Natural killer cell (primary cell): ENCODE data around the gene CD164L2. TPM values are rescaled to one million over a fixed set of nuclear protein-coding genes. Genes with fewer than 3 reads are reported as not detected.

Source experiments
- ATAC-seq, 3 donors: fragments of 150-1000 bp in 2 of 3; fragments of 200-7000 bp in 1 of 3; cut with Tn5 transposase; 1 replicate in 1 of 3; 2 replicates in 2 of 3; pipeline ENCODE4 v1.10.0; 2021; ENCODE audit warnings: mild to moderate bottlenecking in 2 of 3, moderate library complexity in 2 of 3
- DNase-seq, 2 donors: peaks; one replicate each; pipeline versions ENCODE4 v3.0.0 to v3.0.0-alpha.2; 2013 to 2021; ENCODE audit warnings: mixed read lengths in 1 of 2
- H3K27ac ChIP-seq: one replicate; pipeline ENCODE4 v1.5.1; 2013; ENCODE audit warnings: mild to moderate bottlenecking, low read length
- H3K27me3 ChIP-seq: one replicate; pipeline ENCODE4 v1.6.1; 2013; ENCODE audit warnings: low read length; ENCODE audit not compliant: control insufficient read depth, insufficient read depth
- H3K36me3 ChIP-seq: one replicate; pipeline ENCODE4 v1.6.1; 2013; ENCODE audit warnings: low read length; ENCODE audit not compliant: control insufficient read depth, insufficient read depth
- H3K4me1 ChIP-seq: one replicate; pipeline ENCODE4 v1.6.1; 2013; ENCODE audit warnings: low read length; ENCODE audit not compliant: control insufficient read depth, insufficient read depth
- H3K4me3 ChIP-seq: one replicate; pipeline ENCODE4 v1.5.1; 2013; ENCODE audit warnings: low read length
- H3K9me3 ChIP-seq: one replicate; pipeline ENCODE4 v1.6.1; 2013; ENCODE audit warnings: low read length; ENCODE audit not compliant: control insufficient read depth, insufficient read depth
- H3K27ac Mint-ChIP-seq, 2 donors: one replicate each; pipeline ENCODE4 v1.8.0; 2022; ENCODE audit warnings: mild to moderate bottlenecking in 2 of 2, mixed read lengths in 2 of 2, moderate library complexity in 1 of 2
- H3K27me3 Mint-ChIP-seq, 2 donors: one replicate each; pipeline ENCODE4 v1.8.0; 2022; ENCODE audit warnings: low read depth in 2 of 2, mixed read lengths in 2 of 2
- H3K36me3 Mint-ChIP-seq: one replicate; pipeline ENCODE4 v1.8.0; 2022; ENCODE audit warnings: mixed read lengths
- H3K4me1 Mint-ChIP-seq, 2 donors: one replicate each; pipeline ENCODE4 v1.8.0; 2022; ENCODE audit warnings: mixed read lengths in 2 of 2
- H3K4me3 Mint-ChIP-seq: one replicate; pipeline ENCODE4 v1.8.0; 2022; ENCODE audit warnings: mild to moderate bottlenecking, moderate library complexity, mixed read lengths
- H3K9me3 Mint-ChIP-seq, 2 donors: one replicate each; pipeline ENCODE4 v1.8.0; 2022; ENCODE audit warnings: mixed read lengths in 2 of 2
- CTCF ChIP-seq: fragments of 200-600 bp; IDR thresholded peaks from one replicate; pipeline ENCODE4 v1.8.0; 2022; ENCODE audit warnings: antibody characterized with exemption
- WGBS: methylation state at CpG from one replicate; pipeline ENCODE4 v1.1.7; 2013; ENCODE audit warnings: missing lambda C conversion rate; ENCODE audit not compliant: insufficient coverage; 5-methylcytosine and 5-hydroxymethylcytosine counted together
- intact Hi-C: fragments of 100-400 bp; cut with micrococcal nuclease; formaldehyde crosslinking; loops from one replicate; pipeline ENCODE4 v1.14.2; 2022
- total RNA-seq, 4 donors: library from RNA; stranded (reverse); fragments of 120-200 nt in 1 of 4; gene quantifications; one replicate each; pipeline versions ENCODE4 v1.2.3 to v1.2.4, GENCODE V29; 2013 to 2022

The CD164L2 gene
- total RNA-seq, 3 donors from 2014 or later (not counting 1 experiment from before 2014, with no cell fraction given): 0.40 TPM; not detected in 2

- no peak overlapping the region for H3K27ac ChIP-seq
- no peaks in the 10 kb centered on the region for H3K27me3 ChIP-seq
- peaks cover 89% of the 10 kb centered on the region for H3K36me3 ChIP-seq
- intact Hi-C loops: no loop called here
- no peak overlapping the region for H3K4me3 ChIP-seq
- 93% methylated on average over 4 of the region's 4 CpGs for WGBS
- no peak overlapping the region for H3K27ac Mint-ChIP-seq
- no peak for TF ChIP-seq CTCF
- ATAC-seq (no peak), DNase-seq (no peak)
- H3K9me3 Mint-ChIP-seq: no peaks in the 10 kb centered on the region
- no peak overlapping the region for H3K4me3 Mint-ChIP-seq
- H3K9me3 ChIP-seq: no peaks in the 10 kb centered on the region
- peaks cover 10% of the 10 kb centered on the region for H3K36me3 Mint-ChIP-seq
- no peaks in the 10 kb centered on the region for H3K27me3 Mint-ChIP-seq
- peaks cover 17 to 19% of the 10 kb centered on the region in 2 donors for H3K4me1 Mint-ChIP-seq
- peaks cover 11% of the 10 kb centered on the region for H3K4me1 ChIP-seq
Measured at GRCh38 chr1:27413004-27413403, 29.9 kb upstream of the CD164L2 start.

- peaks cover 89% of the 10 kb centered on the region for H3K36me3 ChIP-seq
- ATAC-seq: no peak
- Mint-ChIP-seq H3K27ac (no peak overlapping the region), H3K4me1 (peaks cover 16 to 18% of the 10 kb centered on the region in 2 donors), H3K27me3 (no peaks in the 10 kb centered on the region), H3K9me3 (no peaks in the 10 kb centered on the region), H3K4me3 (no peak overlapping the region), H3K36me3 (peaks cover 10% of the 10 kb centered on the region)
- intact Hi-C loops: no loop called here
- no peaks in the 10 kb centered on the region for H3K27me3 ChIP-seq
- no peak overlapping the region for H3K27ac ChIP-seq
- H3K9me3 ChIP-seq: no peaks in the 10 kb centered on the region
- WGBS: 100% methylated on average over 3 of the region's 4 CpGs
- no peak overlapping the region for H3K4me3 ChIP-seq
- H3K4me1 ChIP-seq: peaks cover 8% of the 10 kb centered on the region
- no peak for TF ChIP-seq CTCF
- no peak for DNase-seq
Measured at GRCh38 chr1:27412502-27412901, 29.4 kb upstream of the CD164L2 start.

GRCh38 chr1:27410709-27411108, 27.6 kb upstream of the CD164L2 start:
- H3K4me3 Mint-ChIP-seq: no peak overlapping the region
- ATAC-seq: no peak
- H3K9me3 Mint-ChIP-seq: no peaks in the 10 kb centered on the region
- H3K27me3 Mint-ChIP-seq: no peaks in the 10 kb centered on the region
- Histone ChIP-seq H3K4me3 (no peak overlapping the region), H3K27me3 (no peaks in the 10 kb centered on the region), H3K36me3 (peaks cover 80% of the 10 kb centered on the region), H3K4me1 (peaks cover 5% of the 10 kb centered on the region), H3K27ac (no peak overlapping the region), H3K9me3 (no peaks in the 10 kb centered on the region)
- H3K4me1 Mint-ChIP-seq: peaks cover under 1% of the 10 kb centered on the region in 2 donors
- peaks cover 10% of the 10 kb centered on the region for H3K36me3 Mint-ChIP-seq
- no peak for DNase-seq
- no peak overlapping the region for H3K27ac Mint-ChIP-seq
- TF ChIP-seq CTCF: no peak
- WGBS: 97% methylated on average over 2 of the region's 2 CpGs
- intact Hi-C loops: no loop called here

- WGBS: 94% methylated on average over 11 of the region's 11 CpGs
- no peak overlapping the region for H3K27ac Mint-ChIP-seq
Measured at GRCh38 chr1:27409669-27410068, 26.5 kb upstream of the CD164L2 start.

More at GRCh38 chr1:27409669-27410068, 26.5 kb upstream of the CD164L2 start:
- ATAC-seq (no peak), DNase-seq (no peak)
- H3K9me3 ChIP-seq: no peaks in the 10 kb centered on the region
- H3K27ac ChIP-seq: no peak overlapping the region
- intact Hi-C loops: no loop called here
- H3K27me3 ChIP-seq: no peaks in the 10 kb centered on the region
- TF ChIP-seq CTCF: no peak
- no peak overlapping the region for H3K4me3 Mint-ChIP-seq
- H3K4me3 ChIP-seq: no peak overlapping the region
- peaks cover 70% of the 10 kb centered on the region for H3K36me3 ChIP-seq
- H3K4me1 ChIP-seq: peaks cover 7% of the 10 kb centered on the region
- H3K9me3 Mint-ChIP-seq: no peaks in the 10 kb centered on the region
- peaks cover 0 to under 1% of the 10 kb centered on the region in 2 donors for H3K4me1 Mint-ChIP-seq
- no peaks in the 10 kb centered on the region for H3K27me3 Mint-ChIP-seq
- H3K36me3 Mint-ChIP-seq: peaks cover 3% of the 10 kb centered on the region
